Ovary (tissue), 3 donors: Measurements from ENCODE around the gene TARS2.

Experiments
- CTCF ChIP-seq, 3 donors: fragments of 450-650 bp in 2 of 3; fragments of 200-600 bp in 1 of 3; IDR thresholded peaks; one replicate each; pipeline versions ENCODE4 v1.5.1 to v1.8.0; 2016 to 2022; ENCODE audit warnings: antibody characterized with exemption in 3 of 3, mild to moderate bottlenecking in 1 of 3
- POLR2A ChIP-seq: fragments of 450-650 bp; IDR thresholded peaks from one replicate; pipeline ENCODE4 v1.6.1; 2017; ENCODE audit warnings: antibody characterized with exemption, mild to moderate bottlenecking, moderate library complexity
- donor health status: DM: no; HTN: no; CAD: no.

GRCh38 chr1:150529017-150529416, 41.8 kb downstream of the TARS2 start:
- no peak for TF ChIP-seq CTCF (IDR thresholded peaks at IDR 0.05)
- TF ChIP-seq POLR2A = no peak
